Measurements from ENCODE around the gene SHB.

GRCh38 chr9:38026021-38026809 is 42.8 kb downstream of the SHB start:
- TF ChIP-seq, protein P1, sequence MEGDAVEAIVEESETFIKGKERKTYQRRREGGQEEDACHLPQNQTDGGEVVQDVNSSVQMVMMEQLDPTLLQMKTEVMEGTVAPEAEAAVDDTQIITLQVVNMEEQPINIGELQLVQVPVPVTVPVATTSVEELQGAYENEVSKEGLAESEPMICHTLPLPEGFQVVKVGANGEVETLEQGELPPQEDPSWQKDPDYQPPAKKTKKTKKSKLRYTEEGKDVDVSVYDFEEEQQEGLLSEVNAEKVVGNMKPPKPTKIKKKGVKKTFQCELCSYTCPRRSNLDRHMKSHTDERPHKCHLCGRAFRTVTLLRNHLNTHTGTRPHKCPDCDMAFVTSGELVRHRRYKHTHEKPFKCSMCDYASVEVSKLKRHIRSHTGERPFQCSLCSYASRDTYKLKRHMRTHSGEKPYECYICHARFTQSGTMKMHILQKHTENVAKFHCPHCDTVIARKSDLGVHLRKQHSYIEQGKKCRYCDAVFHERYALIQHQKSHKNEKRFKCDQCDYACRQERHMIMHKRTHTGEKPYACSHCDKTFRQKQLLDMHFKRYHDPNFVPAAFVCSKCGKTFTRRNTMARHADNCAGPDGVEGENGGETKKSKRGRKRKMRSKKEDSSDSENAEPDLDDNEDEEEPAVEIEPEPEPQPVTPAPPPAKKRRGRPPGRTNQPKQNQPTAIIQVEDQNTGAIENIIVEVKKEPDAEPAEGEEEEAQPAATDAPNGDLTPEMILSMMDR (IDR thresholded peaks at IDR 0.05; ENCODE audit: low read length), result no peak
- TF ChIP-seq EZH2 (optimal IDR thresholded peaks at IDR 0.05; ENCODE audit: low read depth, low read length), result no peak
- no peak for TF ChIP-seq EZH2phosphoT487 (IDR thresholded peaks at IDR 0.05; ENCODE audit: low read length)
